A673 (cell line): ENCODE data around the gene TTLL6. TPM values are rescaled to one million over a fixed set of nuclear protein-coding genes. Genes with fewer than 3 reads are reported as not detected.
"Not testable (repeated sequence)": the region's sequence is repeated elsewhere in the genome, so short reads cannot be mapped to it uniquely, and the experiment has no call there.

Source experiments
- BruUV-seq: library from RNA; stranded (reverse); fragments of 400-500 nt; replicated peaks from 2 replicates; lab custom pipeline; 2021; lab: Mats Ljungman, UMichigan
- CTCF ChIA-PET: fragments of 300-600 bp; sonication (Branson Sonifier 250); formaldehyde crosslinking; loops from one replicate; lab custom pipeline; 2022; ENCODE audit warnings: antibody characterized with exemption; lab: Charles Lee
- POLR2A ChIA-PET: fragments of 300-600 bp; sonication (Branson Sonifier 250); formaldehyde crosslinking; loops from one replicate; lab custom pipeline; 2022; ENCODE audit warnings: antibody characterized with exemption; ENCODE audit not compliant: low non-redundant PET; lab: Charles Lee
- DNase-seq: peaks from one replicate; pipeline ENCODE4 v3.0.0-alpha.2; 2015; ENCODE audit warnings: low spot score
- H3K27ac ChIP-seq: fragments of 200-600 bp; sonication (generic); 2 replicates; pipeline ENCODE4 v1.5.1; 2016; ENCODE audit warnings: mixed run types, low read depth, mild to moderate bottlenecking, mixed read lengths, antibody characterized with exemption, low read length; ENCODE audit not compliant: poor library complexity, severe bottlenecking
- H3K27me3 ChIP-seq: fragments of 200-600 bp; sonication (generic); replicated peaks from 2 replicates; pipeline ENCODE4 v1.6.1; 2017; ENCODE audit warnings: mixed run types, low read depth, mild to moderate bottlenecking, mixed read lengths, antibody characterized with exemption, low read length; ENCODE audit not compliant: insufficient read depth, poor library complexity
- H3K36me3 ChIP-seq: fragments of 200-600 bp; sonication (generic); 2 replicates; pipeline ENCODE4 v1.6.1; 2016; ENCODE audit warnings: mixed run types, mild to moderate bottlenecking, mixed read lengths, antibody characterized with exemption, low read length; ENCODE audit not compliant: insufficient read depth, poor library complexity, severe bottlenecking
- H3K4me1 ChIP-seq: fragments of 200-600 bp; sonication (generic); 2 replicates; pipeline ENCODE4 v1.6.1; 2017; ENCODE audit warnings: mixed run types, mild to moderate bottlenecking, mixed read lengths, antibody characterized with exemption, low read length; ENCODE audit not compliant: insufficient read depth, poor library complexity, severe bottlenecking
- H3K4me3 ChIP-seq: fragments of 200-600 bp; sonication (generic); 2 replicates; pipeline ENCODE4 v1.5.1; 2016; ENCODE audit warnings: low read depth, mixed run types, mild to moderate bottlenecking, mixed read lengths, low read length; ENCODE audit not compliant: poor library complexity, severe bottlenecking
- H3K9me3 ChIP-seq: fragments of 200-600 bp; sonication (generic); 2 replicates; pipeline ENCODE4 v1.6.1; 2016; ENCODE audit warnings: mixed run types, low read depth, mild to moderate bottlenecking, mixed read lengths, antibody characterized with exemption, low read length; ENCODE audit not compliant: poor library complexity, severe bottlenecking
- CTCF ChIP-seq: fragments of 300-800, 200-600 bp; sonication (generic); conservative IDR thresholded peaks from 2 replicates; pipeline ENCODE4 v1.5.1; 2017; ENCODE audit warnings: low read depth, mild to moderate bottlenecking, antibody characterized with exemption, low read length, moderate library complexity, mixed read lengths
- EZH2 ChIP-seq: fragments of 200-600 bp; sonication (generic); IDR thresholded peaks from 2 replicates; pipeline ENCODE4 v1.6.1; 2017; ENCODE audit warnings: borderline replicate concordance, low read depth, mild to moderate bottlenecking, mixed read lengths, antibody characterized with exemption, low read length; ENCODE audit not compliant: poor library complexity, severe bottlenecking
- intact Hi-C: fragments of 100-400 bp; cut with micrococcal nuclease; formaldehyde crosslinking; loops from one replicate; pipeline ENCODE4 v1.10.0; 2022; ENCODE audit not compliant: unreplicated experiment
- total RNA-seq: library from RNA; stranded (reverse); gene quantifications from 2 replicates; pipeline ENCODE4 v1.2.3, GENCODE V29; 2021

Gene TTLL6
- total RNA-seq, 1 experiment from 2014 or later, result 2.3 TPM

GRCh38 chr17:48840441-48840840, 23.4 kb upstream of the TTLL6 start:
- no peaks in the 10 kb centered on the region for H3K9me3 ChIP-seq
- peak overlapping the region; percentile 56 for H3K27ac ChIP-seq
- CTCF ChIA-PET, result no interaction called here
- intact Hi-C loops, result no loop called here
- no peaks in the 10 kb centered on the region for H3K27me3 ChIP-seq
- peaks cover 22% of the 10 kb centered on the region for H3K36me3 ChIP-seq
- peaks cover 20% of the 10 kb centered on the region for H3K4me1 ChIP-seq
- BruUV-seq, result no TSS peak
- peak overlapping the region; percentile 24 for H3K4me3 ChIP-seq
- DNase-seq, result no peak
- TF ChIP-seq CTCF (no peak), EZH2 (no peak)
- POLR2A ChIA-PET, result no interaction called here

- H3K4me1 ChIP-seq, result peaks cover 20% of the 10 kb centered on the region
- intact Hi-C loops, POLR2A ChIA-PET, H3K27ac ChIP-seq, CTCF ChIA-PET, BruUV-seq, H3K36me3 ChIP-seq, H3K4me3 ChIP-seq, DNase-seq, H3K27me3 ChIP-seq, H3K9me3 ChIP-seq: not testable (repeated sequence)
Observed at GRCh38 chr17:48837458-48837857, 20.4 kb upstream of the TTLL6 start.

- no peak overlapping the region for H3K4me3 ChIP-seq
- POLR2A ChIA-PET, result interaction anchor here (0.6 kb wide), 1 partner anchor 14 kb away, joined by 17 read pairs; no protein-coding TSS in a partner anchor
- no peak for DNase-seq
- intact Hi-C loops, result no loop called here
- no peaks in the 10 kb centered on the region for H3K9me3 ChIP-seq
- no peak for TF ChIP-seq EZH2
- no peak for TF ChIP-seq CTCF
- no peaks in the 10 kb centered on the region for H3K36me3 ChIP-seq
- CTCF ChIA-PET, result interaction anchor here (1.0 kb wide), 1 partner anchor 43 kb away, joined by 5 read pairs; no protein-coding TSS in a partner anchor
- H3K27me3 ChIP-seq, result no peaks in the 10 kb centered on the region
- H3K27ac ChIP-seq, result no peak overlapping the region
- no TSS peak for BruUV-seq
- peaks cover 11% of the 10 kb centered on the region for H3K4me1 ChIP-seq
Observed at GRCh38 chr17:48835971-48836370, 18.9 kb upstream of the TTLL6 start.

- no peaks in the 10 kb centered on the region for H3K27me3 ChIP-seq
- no peak for DNase-seq
- intact Hi-C loops, result no loop called here
- no peak for TF ChIP-seq CTCF
- TF ChIP-seq EZH2, result no peak
- no TSS peak for BruUV-seq
- no peaks in the 10 kb centered on the region for H3K36me3 ChIP-seq
- POLR2A ChIA-PET, result no interaction called here
- H3K4me1 ChIP-seq, result peaks cover 2% of the 10 kb centered on the region
- no peaks in the 10 kb centered on the region for H3K9me3 ChIP-seq
- H3K27ac ChIP-seq, result no peak overlapping the region
- H3K4me3 ChIP-seq, result no peak overlapping the region
- CTCF ChIA-PET, result interaction anchor here (1.1 kb wide), 1 partner anchor 44 kb away, joined by 9 read pairs; no protein-coding TSS in a partner anchor
Observed at GRCh38 chr17:48834973-48835372, 17.9 kb upstream of the TTLL6 start.
